ENCODE results near the gene FKBP8.

DNA sequence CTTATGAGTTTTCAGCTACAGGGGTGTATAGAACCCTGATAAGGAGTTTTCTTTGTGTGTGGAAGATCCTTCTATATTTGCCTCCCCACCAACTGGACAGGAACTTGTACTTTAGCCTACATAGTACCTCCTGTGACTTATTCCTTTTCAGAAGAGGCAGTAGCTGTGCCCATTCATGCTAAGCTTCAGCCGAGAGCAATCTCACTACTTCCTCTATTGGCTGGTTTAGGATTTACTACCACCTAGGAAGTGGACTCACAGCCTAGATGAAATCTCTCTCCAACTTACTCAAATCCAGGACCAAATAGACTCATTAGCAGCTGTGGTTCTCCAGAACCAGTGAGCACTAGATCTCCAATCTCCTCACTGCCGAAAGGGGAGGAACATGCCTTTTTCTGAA lies 42.9 kb upstream of the FKBP8 start:
- TF ChIP-seq CTCF (IDR thresholded peaks at IDR 0.05; ENCODE audit: insufficient read depth, low read depth, low read length) (no peak), EZH2 (IDR thresholded peaks at IDR 0.05; ENCODE audit: insufficient read depth, low read length) (no peak)
